K562 (cell line): ENCODE data around the gene CPE. TPM values are rescaled to one million over a fixed set of nuclear protein-coding genes. Genes with fewer than 3 reads are reported as not detected.

ENCODE experiments used
- ATAC-seq: fragments of 200-7000 bp; cut with Tn5 transposase; 3 replicates; pipeline ENCODE4 v1.9.1; 2020; ENCODE audit warnings: moderate library complexity
- BruUV-seq: library from RNA; stranded (reverse); fragments of 400-500 nt; replicated peaks from 2 replicates; lab custom pipeline; 2021; lab: Mats Ljungman, UMichigan
- CTCF ChIA-PET: fragments of 300-600 bp; formaldehyde crosslinking; extraction: SDS; loops from one replicate; lab custom pipeline; 2021; ENCODE audit warnings: low intra/inter-chr PET ratio; lab: Yijun Ruan, JAX
- POLR2A ChIA-PET: fragments of 300-600, 350-650 bp; sonication (Branson Sonifier 250); formaldehyde crosslinking; extraction: SDS; loops from one replicate; lab custom pipeline; 2021; ENCODE audit warnings: antibody characterized with exemption, inconsistent platforms; lab: Yijun Ruan, JAX
- DNase-seq, 4 experiments: peaks; one replicate each; pipeline versions ENCODE4 v3.0.0 to v3.0.0-alpha.2; 2011 to 2018; ENCODE audit warnings: low spot score in 3 of 4, mixed read lengths in 3 of 4; ENCODE audit errors: extremely low read depth in 1 of 4
- FAIRE-seq: peaks from 2 replicates; lab custom pipeline; 2011; peaks lifted over from hg19 to GRCh38; lab: Jason Lieb, UNC
- H2AFZ ChIP-seq: 2 replicates; pipeline ENCODE4 v1.6.0; 2011; ENCODE audit warnings: low read depth, low read length, control low read depth, inconsistent platforms
- H3K27ac ChIP-seq: fragments of 200-600 bp; 3 replicates; pipeline ENCODE4 v1.8.0; 2011; ENCODE audit warnings: low read depth, mild to moderate bottlenecking, control low read depth, inconsistent platforms, low read length, moderate library complexity, mixed read lengths; ENCODE audit errors: extremely low read depth
- H3K27me3 ChIP-seq, 2 experiments: fragments of 300-600 bp in 1 of 2; 2 replicates in 1 of 2; 3 replicates in 1 of 2; pipeline versions ENCODE4 v1.6.0 to v1.8.0; 2011; ENCODE audit warnings: inconsistent platforms in 2 of 2, low read length in 2 of 2, mild to moderate bottlenecking in 1 of 2, mixed read lengths in 1 of 2, moderate library complexity in 1 of 2; ENCODE audit not compliant: control insufficient read depth in 2 of 2, insufficient read depth in 2 of 2
- H3K36me3 ChIP-seq: fragments of 300-600 bp; 3 replicates; pipeline ENCODE4 v1.8.0; 2011; ENCODE audit warnings: mild to moderate bottlenecking, low read length, inconsistent platforms; ENCODE audit not compliant: control insufficient read depth, insufficient read depth
- H3K4me1 ChIP-seq, 2 experiments: fragments of 200-600 bp in 1 of 2; replicated peaks in 1 of 2; 2 replicates in 1 of 2; 3 replicates in 1 of 2; pipeline versions ENCODE4 v1.5.1 to v1.8.0; 2011; ENCODE audit warnings: inconsistent platforms in 2 of 2, low read length in 2 of 2, mild to moderate bottlenecking in 1 of 2, mixed read lengths in 1 of 2, moderate library complexity in 1 of 2; ENCODE audit not compliant: control insufficient read depth in 2 of 2, insufficient read depth in 2 of 2
- H3K4me2 ChIP-seq: 2 replicates; pipeline ENCODE4 v1.6.1; 2011; ENCODE audit warnings: low read length, control low read depth, inconsistent platforms, mixed read lengths; ENCODE audit not compliant: insufficient read depth
- H3K4me3 ChIP-seq: fragments of 200-600 bp; sonication (generic), shearing (Covaris generic); 2 replicates; pipeline ENCODE4 v1.5.1; 2016; ENCODE audit warnings: control low read depth, inconsistent platforms
- H3K79me2 ChIP-seq: fragments of 200-600 bp; 3 replicates; pipeline ENCODE4 v1.8.0; 2011; ENCODE audit warnings: low read length, inconsistent platforms; ENCODE audit not compliant: control insufficient read depth, insufficient read depth
- H3K9ac ChIP-seq, 2 experiments: 2 replicates each; pipeline versions ENCODE4 v1.6.0 to v1.6.1; 2011; ENCODE audit warnings: low read depth in 2 of 2, low read length in 2 of 2, control low read depth in 1 of 2, inconsistent platforms in 1 of 2, mild to moderate bottlenecking in 1 of 2, mixed read lengths in 1 of 2; ENCODE audit not compliant: insufficient read depth in 1 of 2
- H3K9me1 ChIP-seq: one replicate; pipeline ENCODE4 v1.6.0; 2011; ENCODE audit warnings: inconsistent platforms, mild to moderate bottlenecking, low read length, moderate library complexity; ENCODE audit not compliant: control insufficient read depth, insufficient read depth
- H3K9me3 ChIP-seq: replicated peaks from 2 replicates; pipeline ENCODE4 v1.5.1; 2011; ENCODE audit warnings: low read depth, low read length, inconsistent platforms; ENCODE audit not compliant: control insufficient read depth, insufficient read depth
- H4K20me1 ChIP-seq: replicated peaks from 2 replicates; pipeline ENCODE4 v1.6.1; 2011; ENCODE audit warnings: low read length, inconsistent platforms, mixed read lengths; ENCODE audit not compliant: control insufficient read depth, insufficient read depth
- E2F6 ChIP-seq, 2 experiments: IDR thresholded peaks; 2 replicates each; pipeline ENCODE4 v1.6.1; 2011; ENCODE audit warnings: borderline replicate concordance in 1 of 2, control low read depth in 1 of 2, low read depth in 1 of 2, low read length in 1 of 2, mild to moderate bottlenecking in 1 of 2, mixed read lengths in 1 of 2, moderate library complexity in 1 of 2; ENCODE audit not compliant: insufficient read depth in 1 of 2, insufficient read length in 1 of 2, poor library complexity in 1 of 2, severe bottlenecking in 1 of 2; ENCODE audit errors: extremely low read depth in 1 of 2
- HSF4 ChIP-seq: fragments of 250-450 bp; sonication (Bioruptor Pico); IDR thresholded peaks from 2 replicates; pipeline ENCODE4 v2.1.2; 2022; ENCODE audit warnings: mild to moderate bottlenecking, moderate library complexity, borderline replicate concordance
- MECOM ChIP-seq: fragments of 250-450 bp; sonication (Bioruptor Pico); IDR thresholded peaks from 2 replicates; pipeline ENCODE4 v1.8.0; 2022; ENCODE audit warnings: inconsistent platforms
- MTF1 ChIP-seq: fragments of 250-450 bp; sonication (Bioruptor Pico); IDR thresholded peaks from 2 replicates; pipeline ENCODE4 v1.9.0; 2021; ENCODE audit warnings: moderate library complexity, mild to moderate bottlenecking, inconsistent platforms, borderline replicate concordance
- MXD1 ChIP-seq: fragments of 250-450 bp; sonication (Bioruptor Pico); IDR thresholded peaks from 2 replicates; pipeline ENCODE4 v1.8.0; 2021; ENCODE audit warnings: borderline replicate concordance, mild to moderate bottlenecking, moderate library complexity; ENCODE audit not compliant: poor library complexity, severe bottlenecking
- NR3C1 ChIP-seq: sonication (generic); formaldehyde crosslinking; IDR thresholded peaks from 2 replicates; pipeline ENCODE4 v1.8.1; 2022; ENCODE audit warnings: missing genetic modification reagents
- SMAD2 ChIP-seq: fragments of 150-350 bp; IDR thresholded peaks from 2 replicates; pipeline ENCODE4 v1.6.1; 2014; ENCODE audit warnings: low read depth, mild to moderate bottlenecking, low read length
- ZFP1 ChIP-seq: fragments of 450-650 bp; formaldehyde crosslinking; IDR thresholded peaks from 2 replicates; pipeline ENCODE4 v1.4.0; 2020; ENCODE audit warnings: mild to moderate bottlenecking, mixed read lengths
- ZNF347 ChIP-seq: fragments of 450-650 bp; formaldehyde crosslinking; IDR thresholded peaks from 2 replicates; pipeline ENCODE4 v1.4.0; 2020; ENCODE audit warnings: low read depth, mild to moderate bottlenecking, moderate library complexity
- ZNF444 ChIP-seq: fragments of 250-450 bp; sonication (Bioruptor Pico); IDR thresholded peaks from 2 replicates; pipeline ENCODE4 v1.4.0; 2020; ENCODE audit warnings: mild to moderate bottlenecking, moderate library complexity
- WGBS: fragments of 100-300 bp; shearing (Covaris generic); methylation state at CpG from one replicate; pipeline ENCODE4 v1.1.6; 2016; ENCODE audit warnings: low coverage, mixed read lengths; ENCODE audit not compliant: insufficient coverage; ENCODE audit errors: missing lambda C conversion rate; 5-methylcytosine and 5-hydroxymethylcytosine counted together
- in situ Hi-C: fragments of 300-500 bp; cut with MboI; formaldehyde crosslinking; loops from 4 replicates; pipeline ENCODE4 v1.15.0; 2018; ENCODE audit warnings: inconsistent platforms, mixed read lengths
- intact Hi-C: fragments of 100-400 bp; cut with micrococcal nuclease; formaldehyde crosslinking; loops from 2 replicates; pipeline ENCODE4 v1.14.2; 2022
- polyA plus RNA-seq, 8 experiments: library from polyadenylated mRNA; depleted of rRNA in 4 of 8; stranded (reverse) in 5 of 8; unstranded in 3 of 8; fragments of >200 nt; fragmentation: Nextera tagmentation in 2 of 8; fragmentation: Illumina TruSeq in 1 of 8; extraction: Ambion mirVana in 2 of 8; extraction: Trizol in 1 of 8; gene quantifications; 2 replicates each; pipeline versions ENCODE4 v1.2.1 to v1.2.3, GENCODE V29; 2011 to 2014; ENCODE audit warnings: inconsistent platforms in 1 of 8, missing spikeins in 1 of 8
- total RNA-seq, 7 experiments: library from RNA; depleted of rRNA in 6 of 7; stranded (reverse); fragments of >200 nt in 6 of 7; fragmentation: Illumina TruSeq in 2 of 7; extraction: Trizol in 2 of 7; gene quantifications; 2 replicates each; pipeline versions ENCODE4 v1.2.1 to v1.2.3, GENCODE V29; 2011 to 2021; ENCODE audit warnings: low replicate concordance in 1 of 7

The CPE gene
- total and polyA plus RNA-seq, 9 of the 15 experiments (the other 6 are each of a cell fraction or from before 2014, with no cell fraction given): 0.04 to 0.16 (median 0.06) TPM; not detected in 4

- H3K4me2 ChIP-seq: no peak overlapping the region
- ChIA-PET POLR2A (no interaction called here), CTCF (no interaction called here)
- TF ChIP-seq ZNF347 (CRISPR knock-in tag) (no peak), MXD1 (CRISPR knock-in tag) (no peak), ZFP1 (CRISPR knock-in tag) (no peak), NR3C1 (CRISPR knock-in tag) (no peak), ZNF444 (CRISPR knock-in tag) (no peak), SMAD2 (no peak), MTF1 (CRISPR knock-in tag) (no peak), E2F6 (IDR thresholded peaks at IDR 0.05; ENCODE audit: borderline replicate concordance in 1 of 2, extremely low read depth in 1 of 2, insufficient read depth in 1 of 2, insufficient read length in 1 of 2, low read depth in 1 of 2, low read length in 1 of 2, poor library complexity in 1 of 2, severe bottlenecking in 1 of 2) (no peak), MECOM (CRISPR knock-in tag) (no peak), HSF4 (CRISPR knock-in tag) (no peak)
- BruUV-seq: no TSS peak
- intact Hi-C loops (no loop called here), in situ Hi-C loops (no loop called here)
- DNase-seq (no peak), ATAC-seq (no peak), FAIRE-seq (no peak)
- no peaks in the 10 kb centered on the region for H3K4me1 ChIP-seq
- H3K27ac ChIP-seq: no peak overlapping the region
- no peak overlapping the region for H2AFZ ChIP-seq
- no peaks in the 10 kb centered on the region for H4K20me1 ChIP-seq
- no peaks in the 10 kb centered on the region for H3K27me3 ChIP-seq
- WGBS: 3% methylated on average over 4 of the region's 4 CpGs
- H3K4me3 ChIP-seq: no peak overlapping the region
- no peak overlapping the region for H3K9ac ChIP-seq
- no peaks in the 10 kb centered on the region for H3K36me3 ChIP-seq
- H3K9me3 ChIP-seq: no peaks in the 10 kb centered on the region
- H3K79me2 ChIP-seq: no peaks in the 10 kb centered on the region
- H3K9me1 ChIP-seq: no peaks in the 10 kb centered on the region
Measured at GRCh38 chr4:165520086-165520485, 141.3 kb downstream of the CPE start.
